HTR-8/SVneo (cell line): ENCODE measurements around the gene G6PC2.

Experiments used
- DNase-seq: peaks from one replicate; pipeline ENCODE4 v3.0.0; 2011; ENCODE audit warnings: low spot score, mixed read lengths; ENCODE audit not compliant: insufficient read length
- FAIRE-seq: peaks from 2 replicates; lab custom pipeline; 2011; peaks lifted over from hg19 to GRCh38; lab: Jason Lieb, UNC

Gene G6PC2

DNA sequence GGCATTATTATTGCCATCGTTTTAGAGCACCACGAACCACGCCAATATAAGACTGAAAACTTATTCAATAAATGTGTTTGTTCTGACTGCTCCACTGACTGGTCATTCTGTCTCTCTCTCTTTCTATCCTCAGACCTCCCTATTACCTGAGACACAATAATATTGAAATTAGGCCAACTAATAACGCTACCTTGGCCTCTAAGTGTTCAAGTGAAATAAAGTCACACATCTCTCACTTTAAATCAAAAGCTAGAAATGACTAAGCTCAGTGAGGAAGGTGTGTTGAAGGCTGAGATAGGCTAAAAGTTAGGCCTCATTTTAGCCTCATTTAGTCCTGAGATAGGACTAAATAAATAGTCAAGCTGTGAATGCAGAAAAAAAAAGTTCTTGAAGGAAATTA, 38.8 kb downstream of the G6PC2 start:
- FAIRE-seq (no peak), DNase-seq (no peak)

DNA sequence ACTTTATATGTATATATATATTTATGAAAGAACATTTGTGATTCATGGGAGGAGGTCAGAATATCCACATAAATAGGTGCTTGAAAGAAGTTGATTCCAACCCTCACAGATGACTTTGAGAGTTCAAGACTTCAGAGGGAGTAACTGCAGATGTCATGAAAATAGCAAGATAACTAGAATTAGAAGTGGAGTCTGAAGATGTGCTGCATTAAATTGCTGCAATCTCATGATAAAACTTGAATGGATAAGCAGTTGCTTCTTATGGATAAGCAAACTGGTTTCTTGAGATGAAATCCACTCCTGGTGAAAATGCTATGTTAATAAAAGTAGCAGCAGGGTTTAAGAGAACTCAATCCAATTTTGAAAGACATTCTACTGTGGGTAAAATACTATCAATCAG, 40.2 kb downstream of the G6PC2 start:
- DNase-seq: no peak
- no peak for FAIRE-seq

GRCh38 chr2:168944065-168944464, 43.0 kb downstream of the G6PC2 start:
- FAIRE-seq (no peak), DNase-seq (no peak)

DNA sequence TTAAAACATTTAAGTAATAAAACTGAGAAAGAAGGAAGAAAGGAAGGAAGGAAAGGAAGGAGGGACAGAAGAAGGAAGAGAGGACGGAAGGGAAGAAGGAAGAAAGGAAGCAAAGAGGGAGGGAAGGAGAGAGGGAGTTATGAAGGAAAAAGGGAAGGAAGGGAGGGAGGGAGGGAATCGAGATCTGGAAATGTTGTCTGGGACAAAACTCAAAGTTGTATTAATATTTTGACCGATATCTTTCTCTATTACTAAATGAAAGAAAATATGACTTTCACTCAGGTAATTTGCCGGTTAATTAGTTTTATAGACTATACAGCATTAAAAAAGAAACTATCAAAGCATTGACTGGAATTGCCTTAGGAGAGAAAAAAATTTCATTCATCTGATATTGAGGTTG, 44.4 kb downstream of the G6PC2 start:
- FAIRE-seq: no peak
- DNase-seq: no peak

DNA sequence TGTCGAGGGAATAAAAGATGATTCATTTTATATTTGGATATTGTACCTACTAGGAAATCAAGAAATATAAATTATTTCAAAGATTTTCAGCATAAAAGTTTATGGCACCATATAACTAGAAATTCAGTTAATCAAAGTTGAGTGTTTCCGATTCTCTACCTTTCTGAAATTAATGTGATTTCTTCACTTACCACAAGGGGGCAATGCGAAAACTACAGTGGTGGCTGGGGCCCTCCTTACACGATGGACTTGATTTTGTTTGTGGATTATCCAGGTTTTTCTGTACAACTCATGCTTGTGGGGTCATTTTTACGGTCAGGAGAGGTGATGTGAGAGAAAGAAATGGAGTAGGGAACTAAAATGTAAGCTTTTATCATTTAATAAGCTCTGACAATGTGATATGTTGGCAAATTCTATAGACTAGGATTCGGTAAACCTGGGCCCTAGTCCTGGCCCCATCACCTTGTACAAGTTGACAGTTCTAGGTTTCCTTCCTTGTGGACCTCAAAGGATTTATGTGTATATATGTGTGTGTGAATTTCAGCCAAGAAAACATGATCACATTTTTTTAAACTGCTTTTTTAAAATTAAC, 47.6 kb downstream of the G6PC2 start:
- FAIRE-seq: no peak

DNA sequence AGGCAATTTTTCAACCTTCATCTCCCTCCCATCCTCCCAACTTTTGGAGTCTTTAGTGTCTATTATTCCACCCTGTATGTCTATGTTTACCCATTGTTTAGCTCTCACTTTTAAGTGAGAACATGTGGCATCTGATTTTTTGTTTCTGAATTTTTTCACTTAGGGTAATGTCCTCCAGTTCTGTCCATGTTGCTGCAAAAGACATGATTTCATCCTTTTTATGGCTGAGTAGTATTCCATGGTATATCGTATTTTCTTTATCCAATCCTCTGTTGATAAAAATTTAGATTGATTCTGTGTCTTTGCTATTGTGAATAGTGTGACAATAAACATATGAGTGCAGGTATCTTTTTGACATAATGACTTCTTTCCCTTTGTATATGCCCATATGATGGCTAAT, 48.2 kb downstream of the G6PC2 start:
- no peak for FAIRE-seq
- DNase-seq: no peak

More for the DNA sequence above, 47.6 kb downstream of the G6PC2 start:
- DNase-seq: no peak

- FAIRE-seq: no peak
- DNase-seq: no peak
Observed at GRCh38 chr2:168951871-168952270, 50.8 kb downstream of the G6PC2 start.

GRCh38 chr2:168952424-168952823, 51.3 kb downstream of the G6PC2 start:
- FAIRE-seq (no peak), DNase-seq (no peak)

DNA sequence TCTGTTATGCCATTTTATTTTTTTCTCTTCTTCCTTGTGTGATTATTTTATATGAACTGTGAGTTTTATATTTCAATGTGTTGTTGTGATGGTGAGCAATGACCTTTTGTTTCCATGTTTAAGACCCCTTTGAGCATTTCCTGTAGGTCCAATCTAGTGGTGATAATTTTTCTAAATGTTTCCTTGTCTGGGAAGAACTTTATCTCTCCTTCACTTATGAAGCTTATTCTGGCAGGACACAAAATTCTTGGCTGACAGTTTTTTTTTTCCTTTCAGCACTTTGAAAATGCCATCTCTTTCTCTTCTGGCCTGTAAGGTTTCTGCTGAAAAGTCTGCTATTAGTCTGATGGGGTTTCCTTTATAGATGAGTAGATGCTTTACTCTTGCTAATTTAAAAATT, 53.2 kb downstream of the G6PC2 start:
- DNase-seq (no peak), FAIRE-seq (no peak)

DNA sequence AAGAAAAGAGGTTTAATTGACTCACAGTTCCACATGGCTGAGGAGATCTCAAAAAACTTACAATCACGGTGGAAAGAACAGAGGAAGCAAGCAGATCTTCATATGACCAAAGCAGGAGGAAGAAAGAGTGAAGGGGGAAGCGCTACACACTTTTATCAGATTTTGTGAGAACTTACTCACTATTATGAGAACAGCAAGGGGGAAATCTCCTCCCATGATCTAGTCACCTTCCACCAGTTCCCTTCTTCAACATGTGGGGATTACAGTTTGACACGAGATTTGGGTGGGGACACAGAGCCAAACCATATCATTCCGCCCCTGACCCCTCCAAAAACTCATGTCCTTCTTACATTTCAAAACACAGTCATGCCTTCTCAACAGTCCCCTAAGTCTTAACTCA, 54.2 kb downstream of the G6PC2 start:
- FAIRE-seq (no peak), DNase-seq (no peak)

DNA sequence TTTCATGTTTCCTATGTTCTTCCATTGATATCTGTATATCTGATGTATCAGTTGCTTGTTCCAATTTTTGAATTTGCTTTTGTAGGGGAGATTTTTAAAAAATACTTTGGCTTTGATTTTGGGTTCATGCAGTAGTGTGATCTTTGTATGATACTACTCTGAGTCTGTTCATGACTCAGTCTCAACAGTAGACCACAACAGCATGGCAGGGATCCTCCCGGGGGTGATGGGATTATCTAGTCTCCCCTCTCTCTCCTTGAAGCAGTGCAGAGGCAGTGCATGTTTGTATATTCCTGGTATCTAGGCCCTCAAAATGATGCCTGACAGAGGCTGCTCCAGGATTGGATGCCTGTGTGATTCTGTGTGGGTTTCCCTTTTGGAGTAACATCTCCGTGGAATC, 55.3 kb downstream of the G6PC2 start:
- DNase-seq: no peak
- FAIRE-seq: no peak
